Ishikawa (cell line): Measurements from ENCODE around the gene TTF1.

Experiments used
- CREB1 ChIP-seq: IDR thresholded peaks from 2 replicates; pipeline ENCODE4 v1.6.1; 2012; ENCODE audit warnings: low read depth
- EP300 ChIP-seq: IDR thresholded peaks from 2 replicates; pipeline ENCODE4 v1.6.1; 2012; ENCODE audit warnings: borderline replicate concordance
- TAF1 ChIP-seq: IDR thresholded peaks from 2 replicates; pipeline ENCODE4 v1.6.1; 2012; ENCODE audit warnings: low read depth, mild to moderate bottlenecking
- TCF12 ChIP-seq: IDR thresholded peaks from 2 replicates; pipeline ENCODE4 v1.6.1; 2012; ENCODE audit warnings: low read depth
- TEAD4 ChIP-seq: IDR thresholded peaks from 2 replicates; pipeline ENCODE4 v1.6.1; 2012
- YY1 ChIP-seq: IDR thresholded peaks from 2 replicates; pipeline ENCODE4 v1.6.1; 2012; ENCODE audit warnings: low read depth
- TF ChIP-seq, protein P1 (sequence below): IDR thresholded peaks from 2 replicates; pipeline ENCODE4 v1.6.1; 2012; ENCODE audit warnings: low read depth, mild to moderate bottlenecking

DNA sequence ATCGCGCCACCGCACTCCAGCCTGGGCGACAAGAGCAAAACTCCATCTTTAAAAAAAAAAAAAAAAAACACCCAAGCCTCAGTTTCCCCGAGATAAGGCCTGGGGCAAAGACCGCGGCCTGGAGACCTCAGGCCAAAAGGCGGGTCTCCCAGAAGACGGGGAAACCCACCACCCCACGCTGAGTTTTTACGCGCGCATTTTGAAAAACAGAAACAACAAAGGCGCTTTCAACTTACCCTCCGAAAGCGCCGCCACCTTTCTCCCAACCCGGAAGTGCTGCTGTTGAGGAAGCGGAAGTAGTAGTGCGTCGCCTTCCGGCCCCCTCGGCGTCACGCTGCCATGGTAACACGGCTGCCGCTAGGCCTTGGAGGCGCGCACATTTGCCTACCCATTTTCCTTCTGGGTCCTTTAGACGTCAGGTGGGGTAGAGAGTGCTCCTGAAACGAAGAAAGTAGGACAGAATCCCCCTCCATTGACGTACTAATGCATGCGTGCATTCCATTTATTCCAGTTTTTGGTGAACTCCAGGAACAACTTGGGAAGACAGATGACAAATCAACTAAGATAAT lies at the start of gene TTF1:
- TF ChIP-seq CREB1 (peak; percentile 73), TEAD4 (no peak), EP300 (no peak), YY1 (peak; percentile 79), TCF12 (0 out of 2 replicates have a peak, but pooled peaks have one; percentile 23), TAF1 (no peak; the same call in 1 of the 2 replicates)
- TF ChIP-seq, protein P1, sequence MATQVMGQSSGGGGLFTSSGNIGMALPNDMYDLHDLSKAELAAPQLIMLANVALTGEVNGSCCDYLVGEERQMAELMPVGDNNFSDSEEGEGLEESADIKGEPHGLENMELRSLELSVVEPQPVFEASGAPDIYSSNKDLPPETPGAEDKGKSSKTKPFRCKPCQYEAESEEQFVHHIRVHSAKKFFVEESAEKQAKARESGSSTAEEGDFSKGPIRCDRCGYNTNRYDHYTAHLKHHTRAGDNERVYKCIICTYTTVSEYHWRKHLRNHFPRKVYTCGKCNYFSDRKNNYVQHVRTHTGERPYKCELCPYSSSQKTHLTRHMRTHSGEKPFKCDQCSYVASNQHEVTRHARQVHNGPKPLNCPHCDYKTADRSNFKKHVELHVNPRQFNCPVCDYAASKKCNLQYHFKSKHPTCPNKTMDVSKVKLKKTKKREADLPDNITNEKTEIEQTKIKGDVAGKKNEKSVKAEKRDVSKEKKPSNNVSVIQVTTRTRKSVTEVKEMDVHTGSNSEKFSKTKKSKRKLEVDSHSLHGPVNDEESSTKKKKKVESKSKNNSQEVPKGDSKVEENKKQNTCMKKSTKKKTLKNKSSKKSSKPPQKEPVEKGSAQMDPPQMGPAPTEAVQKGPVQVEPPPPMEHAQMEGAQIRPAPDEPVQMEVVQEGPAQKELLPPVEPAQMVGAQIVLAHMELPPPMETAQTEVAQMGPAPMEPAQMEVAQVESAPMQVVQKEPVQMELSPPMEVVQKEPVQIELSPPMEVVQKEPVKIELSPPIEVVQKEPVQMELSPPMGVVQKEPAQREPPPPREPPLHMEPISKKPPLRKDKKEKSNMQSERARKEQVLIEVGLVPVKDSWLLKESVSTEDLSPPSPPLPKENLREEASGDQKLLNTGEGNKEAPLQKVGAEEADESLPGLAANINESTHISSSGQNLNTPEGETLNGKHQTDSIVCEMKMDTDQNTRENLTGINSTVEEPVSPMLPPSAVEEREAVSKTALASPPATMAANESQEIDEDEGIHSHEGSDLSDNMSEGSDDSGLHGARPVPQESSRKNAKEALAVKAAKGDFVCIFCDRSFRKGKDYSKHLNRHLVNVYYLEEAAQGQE, result no peak
